Small intestine (tissue), 7 donors: Measurements from ENCODE around the gene HDDC2. TPM values are rescaled to one million over a fixed set of nuclear protein-coding genes. Genes with fewer than 3 reads are reported as not detected.

Experiments
- DNase-seq, 2 donors: peaks; one replicate each; pipeline versions ENCODE4 v3.0.0 to v3.0.0-alpha.2; 2013
- FAIRE-seq: peaks from 2 replicates; lab custom pipeline; 2012; peaks lifted over from hg19 to GRCh38; lab: Jason Lieb, UNC
- H3K27ac ChIP-seq, 3 donors: one replicate each; pipeline ENCODE4 v1.5.1; 2013; ENCODE audit warnings: low read length in 2 of 3, mild to moderate bottlenecking in 2 of 3, control low read depth in 1 of 3, inconsistent platforms in 1 of 3, low read depth in 1 of 3, moderate library complexity in 1 of 3
- H3K27me3 ChIP-seq, 3 donors: one replicate each; pipeline ENCODE4 v1.6.1; 2013; ENCODE audit warnings: low read length in 3 of 3, inconsistent platforms in 1 of 3; ENCODE audit not compliant: control insufficient read depth in 3 of 3, insufficient read depth in 3 of 3
- H3K36me3 ChIP-seq, 3 donors: one replicate each; pipeline ENCODE4 v1.6.1; 2013; ENCODE audit warnings: low read length in 3 of 3, inconsistent platforms in 1 of 3, low read depth in 1 of 3, mild to moderate bottlenecking in 1 of 3, moderate library complexity in 1 of 3; ENCODE audit not compliant: control insufficient read depth in 3 of 3, insufficient read depth in 2 of 3
- H3K4me1 ChIP-seq, 3 donors: one replicate each; pipeline ENCODE4 v1.6.1; 2013; ENCODE audit warnings: low read length in 2 of 3, inconsistent platforms in 1 of 3, low read depth in 1 of 3, mild to moderate bottlenecking in 1 of 3, moderate library complexity in 1 of 3; ENCODE audit not compliant: control insufficient read depth in 3 of 3, insufficient read depth in 2 of 3
- H3K4me3 ChIP-seq, 3 donors: one replicate each; pipeline ENCODE4 v1.5.1; 2013; ENCODE audit warnings: low read length in 3 of 3, control low read depth in 1 of 3, inconsistent platforms in 1 of 3, low read depth in 1 of 3, mild to moderate bottlenecking in 1 of 3, moderate library complexity in 1 of 3
- H3K9me3 ChIP-seq, 2 donors: one replicate each; pipeline ENCODE4 v1.6.1; 2013; ENCODE audit warnings: low read depth in 1 of 2, low read length in 1 of 2; ENCODE audit not compliant: control insufficient read depth in 2 of 2, insufficient read depth in 1 of 2
- WGBS, 3 donors: extraction: QIAGEN DNeasy Blood & Tissue Kit; methylation state at CpG; one replicate each; pipeline ENCODE4 v1.1.7; 2013; 5-methylcytosine and 5-hydroxymethylcytosine counted together
- polyA plus RNA-seq, 4 donors: library from polyadenylated mRNA; stranded (reverse) in 3 of 4; unstranded in 1 of 4; fragments of 200-250 nt in 3 of 4; fragments of 120-200 nt in 1 of 4; gene quantifications; one replicate each; pipeline versions ENCODE4 v1.2.1 to v1.2.3, GENCODE V29; 2013
- donor health status: healthy with polysubstance abuse.
- donor health status: control.
- donor health status: control.
- donor health status: Bipolar disorder and iron deficiency.
- donor health status: healthy.

Gene HDDC2
- polyA plus RNA-seq, 4 donors, result 45.2 to 88.6 (median 68.8) TPM

- Histone ChIP-seq H3K4me1 (no peaks in the 10 kb centered on the region), H3K27me3 (no peaks in the 10 kb centered on the region), H3K4me3 (no peak overlapping the region), H3K36me3 (peaks cover 0 to 9% (median 0%) of the 10 kb centered on the region in 3 donors), H3K9me3 (no peaks in the 10 kb centered on the region), H3K27ac (no peak overlapping the region)
- no peak for FAIRE-seq
- DNase-seq, result no peak
- 73 to 91% (median 87%) methylated on average over 12 of the region's 12 CpGs for WGBS, 3 donors
Observed at GRCh38 chr6:125262016-125263013, 39.5 kb downstream of the HDDC2 start.

- Histone ChIP-seq H3K27me3 (no peaks in the 10 kb centered on the region), H3K9me3 (no peaks in the 10 kb centered on the region), H3K36me3 (peaks cover 0 to 6% (median 0%) of the 10 kb centered on the region in 3 donors), H3K27ac (no peak overlapping the region), H3K4me1 (no peaks in the 10 kb centered on the region), H3K4me3 (no peak overlapping the region)
- 77 to 94% (median 80%) methylated on average over 2 of the region's 2 CpGs for WGBS, 3 donors
- FAIRE-seq (no peak), DNase-seq (no peak)
Observed at GRCh38 chr6:125259354-125259736, 42.4 kb downstream of the HDDC2 start.

GRCh38 chr6:125258651-125259353, 43.0 kb downstream of the HDDC2 start:
- no peak overlapping the region for H3K27ac ChIP-seq
- DNase-seq, result no peak
- 89 to 98% (median 93%) methylated on average over 2 of the region's 2 CpGs for WGBS, 3 donors
- H3K27me3 ChIP-seq, result no peaks in the 10 kb centered on the region
- H3K36me3 ChIP-seq, result peaks cover 0 to 6% (median 0%) of the 10 kb centered on the region in 3 donors
- no peaks in the 10 kb centered on the region for H3K4me1 ChIP-seq
- no peak overlapping the region for H3K4me3 ChIP-seq
- no peak for FAIRE-seq
- no peaks in the 10 kb centered on the region for H3K9me3 ChIP-seq

DNA sequence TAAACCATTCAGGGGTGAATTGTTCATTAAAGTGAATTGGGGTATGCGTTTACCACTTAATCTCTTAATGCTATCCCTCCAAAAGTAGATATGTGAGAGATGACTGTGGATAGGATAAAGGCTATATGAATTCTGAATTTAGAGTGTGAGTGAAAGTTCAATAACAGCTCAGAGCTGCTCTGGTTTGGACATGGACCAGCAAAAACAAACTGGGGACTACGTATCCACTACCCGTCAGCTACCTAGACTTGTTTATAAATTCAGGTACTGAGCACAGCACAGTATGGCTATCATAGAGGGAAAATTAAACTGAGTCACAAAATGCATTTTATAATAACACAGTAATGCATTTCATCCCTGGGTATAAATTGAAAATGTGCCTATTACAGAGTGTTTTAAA, 44.4 kb downstream of the HDDC2 start:
- Histone ChIP-seq H3K9me3 (no peaks in the 10 kb centered on the region), H3K36me3 (no peaks in the 10 kb centered on the region), H3K4me3 (no peak overlapping the region), H3K27ac (no peak overlapping the region), H3K4me1 (no peaks in the 10 kb centered on the region), H3K27me3 (no peaks in the 10 kb centered on the region)
- DNase-seq (no peak), FAIRE-seq (no peak)
- 94 to 98% (median 95%) methylated on average over 3 of the region's 3 CpGs for WGBS, 3 donors

DNA sequence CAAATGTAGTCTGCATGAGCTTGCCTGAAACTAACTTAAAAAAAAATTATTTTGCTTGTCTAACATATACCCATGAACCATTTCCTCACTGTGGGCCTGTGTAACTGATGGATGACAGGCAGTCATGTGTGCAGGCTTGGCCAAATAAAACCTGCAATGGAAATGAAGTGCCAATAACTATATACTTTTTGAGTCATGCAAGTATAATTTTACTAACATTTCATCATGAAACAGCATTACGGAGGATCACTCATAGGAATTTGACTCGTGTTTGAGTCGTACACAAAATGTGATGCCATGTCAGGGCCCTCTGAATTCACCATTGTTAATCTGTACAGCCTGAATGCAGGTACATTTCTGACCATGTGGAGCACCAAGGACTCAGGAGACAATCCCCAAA, 46.6 kb downstream of the HDDC2 start:
- DNase-seq (no peak), FAIRE-seq (no peak)
- H3K4me3 ChIP-seq, result no peak overlapping the region
- H3K36me3 ChIP-seq, result no peaks in the 10 kb centered on the region
- H3K9me3 ChIP-seq, result no peaks in the 10 kb centered on the region
- H3K4me1 ChIP-seq, result no peaks in the 10 kb centered on the region
- H3K27ac ChIP-seq, result no peak overlapping the region
- WGBS, 3 donors, result 72 to 81% (median 76%) methylated on average over 3 of the region's 3 CpGs
- H3K27me3 ChIP-seq, result no peaks in the 10 kb centered on the region

DNA sequence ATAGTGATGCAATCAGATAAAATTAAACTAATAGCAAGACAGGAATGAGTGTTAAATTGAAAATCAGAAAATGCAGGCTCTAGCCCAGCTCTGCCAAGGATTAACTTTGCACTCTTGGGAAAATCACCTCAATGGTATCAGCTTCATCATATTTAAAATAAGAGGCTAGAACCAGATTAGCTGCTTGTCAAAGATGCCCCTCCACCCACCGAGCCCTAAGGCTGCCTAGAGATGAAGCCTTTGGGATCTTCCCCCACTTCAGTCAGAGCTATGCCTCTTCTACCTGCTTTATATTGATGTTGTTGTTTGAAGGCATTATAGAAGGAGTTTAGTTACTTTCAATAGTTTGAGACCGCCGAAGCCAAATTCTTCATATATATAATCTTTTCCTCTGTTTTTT, 47.4 kb downstream of the HDDC2 start:
- FAIRE-seq, result no peak
- Histone ChIP-seq H3K27ac (no peak overlapping the region), H3K4me3 (no peak overlapping the region), H3K9me3 (no peaks in the 10 kb centered on the region), H3K27me3 (no peaks in the 10 kb centered on the region), H3K36me3 (no peaks in the 10 kb centered on the region), H3K4me1 (no peaks in the 10 kb centered on the region)
- no peak for DNase-seq
- 94 to 95% (median 94%) methylated on average over 3 of the region's 3 CpGs for WGBS, 3 donors

- FAIRE-seq, result no peak
- no peak overlapping the region for H3K27ac ChIP-seq
- WGBS, 3 donors, result 93 to 98% (median 97%) methylated on average over 2 of the region's 2 CpGs
Observed at GRCh38 chr6:125253881-125254280, 47.9 kb downstream of the HDDC2 start.

GRCh38 chr6:125252891-125253290, 48.9 kb downstream of the HDDC2 start:
- no peaks in the 10 kb centered on the region for H3K27me3 ChIP-seq
- no peaks in the 10 kb centered on the region for H3K9me3 ChIP-seq
- H3K4me1 ChIP-seq, result no peaks in the 10 kb centered on the region
- WGBS, 3 donors, result 95 to 96% (median 96%) methylated on average over 1 of the region's 1 CpG
- H3K27ac ChIP-seq, result no peak overlapping the region
- H3K36me3 ChIP-seq, result peaks cover 0 to 2% (median 0%) of the 10 kb centered on the region in 3 donors
- H3K4me3 ChIP-seq, result no peak overlapping the region
- no peak for DNase-seq
- FAIRE-seq, result no peak

More at GRCh38 chr6:125253881-125254280, 47.9 kb downstream of the HDDC2 start:
- H3K4me3 ChIP-seq, result no peak overlapping the region
- H3K27me3 ChIP-seq, result no peaks in the 10 kb centered on the region
- H3K36me3 ChIP-seq, result no peaks in the 10 kb centered on the region
- H3K9me3 ChIP-seq, result no peaks in the 10 kb centered on the region
- H3K4me1 ChIP-seq, result no peaks in the 10 kb centered on the region
- DNase-seq, result no peak
